Mammary epithelial cell (primary cell): ENCODE measurements around the gene RAI1.

Experiments used
- CTCF ChIP-seq, 2 donors: IDR thresholded peaks in 1 of 2; conservative IDR thresholded peaks in 1 of 2; 2 replicates each; pipeline ENCODE4 v1.5.1; 2011 to 2012; ENCODE audit warnings: inconsistent platforms in 2 of 2, low read length in 2 of 2, mild to moderate bottlenecking in 2 of 2, control low read depth in 1 of 2, low read depth in 1 of 2; ENCODE audit not compliant: insufficient read depth in 1 of 2; ENCODE audit errors: extremely low read depth in 1 of 2
- EZH2 ChIP-seq: IDR thresholded peaks from 2 replicates; pipeline ENCODE4 v1.6.1; 2012; ENCODE audit warnings: low read length, inconsistent platforms, borderline replicate concordance

DNA sequence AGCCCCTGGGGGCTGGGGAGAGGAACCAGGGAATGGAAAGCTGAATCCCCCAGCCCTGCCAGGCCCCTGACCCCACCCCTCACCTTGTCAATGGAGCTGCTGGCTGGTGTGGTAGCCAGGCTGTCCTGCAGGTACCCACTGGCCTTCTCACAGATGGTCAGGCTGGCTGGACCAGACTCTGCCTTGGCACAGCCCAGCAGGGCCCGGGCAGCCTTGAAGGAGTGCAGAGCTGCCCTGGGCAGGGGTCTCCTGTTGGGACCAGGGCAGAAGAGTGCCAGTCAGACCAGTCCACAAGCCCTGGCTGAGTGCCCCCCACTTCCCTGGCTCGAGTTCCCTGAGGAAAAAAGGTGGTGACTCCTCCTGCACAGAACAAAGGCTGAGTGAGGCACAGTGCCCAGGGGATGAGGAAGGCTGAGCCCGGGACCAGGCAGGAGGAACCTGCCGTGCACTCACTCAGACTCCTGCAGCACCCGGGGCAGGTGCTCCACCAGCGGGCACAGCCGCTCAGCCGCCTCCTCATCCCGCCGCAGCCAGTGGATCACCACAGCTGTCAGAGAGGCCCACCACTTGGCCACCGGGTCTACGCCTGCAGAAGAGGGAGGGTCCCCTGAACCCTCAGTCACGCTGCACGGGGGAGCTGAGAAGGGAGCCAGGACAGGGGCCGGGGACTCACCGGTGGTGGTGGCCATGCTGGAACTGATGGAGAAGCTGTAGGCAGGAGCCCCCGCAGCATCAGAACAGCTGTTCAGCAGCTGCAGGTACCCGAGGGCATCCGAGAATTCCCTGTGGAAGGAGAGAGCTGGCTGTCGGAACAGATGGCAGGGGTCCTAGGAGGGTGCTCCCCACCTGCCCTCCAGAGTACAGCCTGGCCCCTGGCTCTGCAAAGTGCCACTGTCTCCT lies 133.2 kb downstream of the RAI1 start:
- no peak for TF ChIP-seq CTCF (conservative IDR thresholded peaks at IDR 0.05 in 1 of 2, IDR thresholded peaks at IDR 0.05 in 1 of 2; ENCODE audit: extremely low read depth in 1 of 2, insufficient read depth in 1 of 2, low read depth in 1 of 2, low read length in 2 of 2)
- no peak for TF ChIP-seq EZH2
